Tibial nerve (tissue), 4 donors: ENCODE data around the gene JAKMIP2. TPM values are rescaled to one million over a fixed set of nuclear protein-coding genes. Genes with fewer than 3 reads are reported as not detected.
A peak's percentile ranks its signal among the peaks of the same experiment; 100 is the strongest.

Experiments
- DNase-seq, 2 donors: peaks; one replicate each; pipeline ENCODE4 v3.0.0-alpha.2; 2019; ENCODE audit warnings: low spot score in 2 of 2
- H3K27ac ChIP-seq, 4 donors: fragments of 200-600 bp; sonication (generic) in 3 of 4; one replicate each; pipeline ENCODE4 v1.5.1; 2017 to 2019; ENCODE audit warnings: mild to moderate bottlenecking in 1 of 4
- H3K27me3 ChIP-seq, 2 donors: fragments of 200-600 bp; sonication (generic) in 1 of 2; one replicate each; pipeline versions ENCODE4 v1.5.1 to v1.6.0; 2017 to 2019
- H3K36me3 ChIP-seq, 3 donors: fragments of 200-600 bp; sonication (generic); one replicate each; pipeline ENCODE4 v1.5.1; 2018 to 2019
- H3K4me1 ChIP-seq, 4 donors: fragments of 200-600 bp; sonication (generic) in 3 of 4; one replicate each; pipeline ENCODE4 v1.5.1; 2017 to 2019
- H3K4me3 ChIP-seq, 4 donors: fragments of 200-600 bp; sonication (generic) in 3 of 4; one replicate each; pipeline ENCODE4 v1.5.1; 2017 to 2019; ENCODE audit warnings: mild to moderate bottlenecking in 1 of 4, moderate library complexity in 1 of 4
- H3K9me3 ChIP-seq, 4 donors: fragments of 200-600 bp; sonication (generic) in 3 of 4; one replicate each; pipeline ENCODE4 v1.5.1; 2017 to 2019
- CTCF ChIP-seq, 5 experiments: fragments of 200-600 bp in 3 of 5; fragments of 450-650 bp in 2 of 5; sonication (generic) in 3 of 5; IDR thresholded peaks; one replicate each; pipeline ENCODE4 v1.5.1; 2016 to 2019; ENCODE audit warnings: antibody characterized with exemption in 5 of 5, mild to moderate bottlenecking in 3 of 5, moderate library complexity in 2 of 5
- EP300 ChIP-seq, 2 donors: sonication (generic); formaldehyde crosslinking; IDR thresholded peaks; one replicate each; pipeline ENCODE4 v1.6.1; 2017; ENCODE audit warnings: antibody characterized with exemption in 2 of 2, mild to moderate bottlenecking in 1 of 2
- POLR2A ChIP-seq, 2 donors: fragments of 450-650 bp; IDR thresholded peaks; one replicate each; pipeline ENCODE4 v1.6.1; 2017; ENCODE audit warnings: antibody characterized with exemption in 2 of 2, mild to moderate bottlenecking in 2 of 2, moderate library complexity in 2 of 2
- WGBS, 2 donors: methylation state at CpG; one replicate each; pipeline ENCODE4 v1.1.5; 2018; 5-methylcytosine and 5-hydroxymethylcytosine counted together
- total RNA-seq, 4 donors: library from RNA; depleted of rRNA; stranded (reverse); fragments of >200 nt; gene quantifications; one replicate each; pipeline ENCODE4 v1.1.0, GENCODE V29; 2016

The JAKMIP2 gene
- total RNA-seq, 4 donors from 2014 or later: 7.2 to 22.7 (median 13.5) TPM

DNA sequence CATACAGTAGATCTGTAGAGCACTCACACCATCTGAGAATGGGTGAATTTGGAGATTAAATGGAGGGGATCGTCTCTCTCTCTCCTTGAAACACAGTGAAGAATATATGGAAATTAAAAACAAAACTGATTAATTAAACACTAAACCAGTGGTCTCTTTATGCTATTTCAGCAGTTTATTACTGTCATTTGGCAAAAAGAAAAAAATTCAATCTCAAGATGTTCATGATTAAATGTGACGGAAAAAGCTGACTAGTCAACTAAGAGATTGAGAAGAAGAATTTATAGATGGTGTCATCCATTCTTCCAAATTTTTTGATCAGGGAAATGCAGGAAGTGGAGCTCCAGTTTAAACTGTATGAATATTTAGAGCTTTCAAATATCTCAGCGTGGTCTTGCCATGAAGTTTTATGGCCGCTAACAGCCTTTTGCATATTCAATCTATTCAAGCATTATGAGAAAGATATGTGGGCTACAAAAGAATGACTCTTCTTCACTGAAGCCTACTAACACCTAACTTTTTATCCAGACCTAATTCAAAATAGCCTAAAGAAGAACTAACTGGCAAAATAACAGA is 151.0 kb downstream of the JAKMIP2 start:
- H3K4me1 ChIP-seq: peaks cover 0 to 2% (median 0%) of the 10 kb centered on the region in 4 donors
- TF ChIP-seq EP300 (IDR thresholded peaks at IDR 0.05) (no peak), CTCF (IDR thresholded peaks at IDR 0.05) (no peak), POLR2A (IDR thresholded peaks at IDR 0.05) (no peak)
- no peaks in the 10 kb centered on the region for H3K27me3 ChIP-seq
- no peak overlapping the region for H3K27ac ChIP-seq
- H3K4me3 ChIP-seq: no peak overlapping the region
- no peak for DNase-seq
- peaks cover 0 to 24% (median 0%) of the 10 kb centered on the region in 3 donors for H3K36me3 ChIP-seq
- WGBS, 2 donors: 89 to 92% methylated on average over 4 of the region's 4 CpGs
- no peaks in the 10 kb centered on the region for H3K9me3 ChIP-seq

DNA sequence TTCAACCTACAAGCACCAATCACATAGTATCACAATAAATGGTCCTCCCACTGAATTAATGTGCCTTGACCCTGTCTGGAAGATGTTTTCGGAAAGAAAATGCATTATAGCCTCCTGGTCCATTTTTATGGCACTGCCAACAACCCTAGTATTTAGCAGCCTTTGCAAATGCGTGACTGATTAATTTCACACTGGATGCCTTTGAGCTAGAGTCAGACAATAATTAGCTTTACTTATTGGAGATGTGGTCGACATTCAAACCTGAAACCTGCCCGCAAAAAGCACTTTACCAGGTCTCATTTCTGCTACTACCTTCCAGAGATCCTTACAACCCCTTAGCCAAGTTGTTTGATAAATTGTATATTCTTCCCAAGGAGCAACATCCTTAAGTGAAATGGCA is 153.3 kb downstream of the JAKMIP2 start:
- Histone ChIP-seq H3K27me3 (no peaks in the 10 kb centered on the region), H3K9me3 (no peaks in the 10 kb centered on the region), H3K4me3 (no peak overlapping the region), H3K4me1 (no peaks in the 10 kb centered on the region), H3K27ac (no peak overlapping the region), H3K36me3 (peaks cover 0 to 23% (median 0%) of the 10 kb centered on the region in 3 donors)
- TF ChIP-seq EP300 (IDR thresholded peaks at IDR 0.05) (no peak), CTCF (IDR thresholded peaks at IDR 0.05) (no peak)
- WGBS, 2 donors: 77 to 86% methylated on average over 4 of the region's 4 CpGs
- no peak for DNase-seq

DNA sequence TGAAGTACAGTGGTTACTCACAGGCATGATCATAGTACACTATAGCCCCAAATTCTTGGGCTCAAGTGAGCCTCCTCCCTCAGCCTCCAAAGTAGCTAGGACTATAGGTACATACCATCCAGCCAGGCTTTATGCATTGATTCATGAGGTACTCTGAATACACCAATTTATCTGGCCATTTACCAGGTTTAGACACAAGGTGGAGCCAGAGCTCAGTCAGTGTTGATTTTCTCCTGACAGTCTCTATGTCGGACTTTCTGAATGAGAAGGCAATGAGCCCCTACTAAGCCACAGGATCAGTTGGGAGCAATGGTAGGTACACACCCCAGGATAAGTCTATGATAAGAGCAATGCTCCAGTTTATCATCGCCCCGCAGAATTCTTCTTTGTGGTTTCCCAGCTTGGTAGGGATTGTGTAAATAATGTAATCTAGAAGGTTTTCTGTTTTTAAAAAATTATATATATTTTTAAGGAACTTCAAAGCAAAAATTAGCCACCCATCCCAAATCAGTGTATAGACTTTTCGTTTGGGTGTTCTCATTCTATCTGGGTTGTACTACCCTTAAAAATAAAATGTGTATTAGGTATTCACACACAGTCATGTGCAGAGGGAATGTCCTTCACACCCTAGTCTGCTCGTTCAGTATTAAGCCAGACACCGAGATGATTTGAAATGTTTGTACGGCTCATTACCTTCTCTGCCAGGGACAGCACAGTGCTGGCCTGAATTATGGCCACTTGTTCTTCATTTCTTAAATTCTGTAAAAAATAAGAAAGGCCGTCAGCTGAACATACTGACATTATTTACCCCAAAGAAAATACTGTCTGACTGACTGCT is 154.3 kb downstream of the JAKMIP2 start:
- Histone ChIP-seq H3K4me3 (no peak overlapping the region), H3K27me3 (no peaks in the 10 kb centered on the region), H3K4me1 (no peaks in the 10 kb centered on the region), H3K27ac (no peak overlapping the region), H3K9me3 (no peaks in the 10 kb centered on the region), H3K36me3 (peaks cover 0 to 18% (median 0%) of the 10 kb centered on the region in 3 donors)
- TF ChIP-seq POLR2A (IDR thresholded peaks at IDR 0.05): no peak
- no peak for TF ChIP-seq EP300 (IDR thresholded peaks at IDR 0.05)
- TF ChIP-seq CTCF (IDR thresholded peaks at IDR 0.05): peak; percentile 58 to 82 (median 78)
- WGBS, 2 donors: 54 to 58% methylated on average over 8 of the region's 8 CpGs
- DNase-seq: peak; percentile 21 to 87

DNA sequence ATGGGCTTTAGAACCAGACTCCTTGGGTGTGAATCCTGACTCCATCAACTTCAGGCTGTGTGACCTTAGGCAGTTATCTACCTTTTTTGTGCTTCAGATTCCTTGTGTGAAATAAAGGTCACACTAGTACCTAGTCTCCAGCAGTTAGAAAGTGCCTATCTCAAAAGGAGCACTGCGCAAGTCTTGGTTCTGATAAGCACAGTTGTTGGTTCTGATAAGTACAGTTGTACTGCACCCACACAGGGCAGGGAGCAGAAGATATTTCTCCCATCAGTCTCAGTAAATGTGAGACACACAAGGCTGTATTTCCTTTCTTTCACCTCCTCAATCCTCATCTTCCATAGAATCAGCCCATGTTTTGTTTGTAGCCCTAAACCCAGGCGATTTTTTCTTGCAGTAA is 156.1 kb downstream of the JAKMIP2 start:
- H3K4me3 ChIP-seq: no peak overlapping the region
- no peaks in the 10 kb centered on the region for H3K9me3 ChIP-seq
- no peak for DNase-seq
- no peaks in the 10 kb centered on the region for H3K27me3 ChIP-seq
- no peak for TF ChIP-seq POLR2A (IDR thresholded peaks at IDR 0.05)
- no peak for TF ChIP-seq EP300 (IDR thresholded peaks at IDR 0.05)
- no peak for TF ChIP-seq CTCF (IDR thresholded peaks at IDR 0.05)
- WGBS, 2 donors: 85 to 87% methylated on average over 2 of the region's 2 CpGs
- H3K36me3 ChIP-seq: peaks cover 0 to 24% (median 0%) of the 10 kb centered on the region in 3 donors
- no peak overlapping the region for H3K27ac ChIP-seq
- no peaks in the 10 kb centered on the region for H3K4me1 ChIP-seq

GRCh38 chr5:147621016-147621415 is 161.5 kb downstream of the JAKMIP2 start:
- peaks cover 0 to 32% (median 0%) of the 10 kb centered on the region in 3 donors for H3K36me3 ChIP-seq
- no peaks in the 10 kb centered on the region for H3K4me1 ChIP-seq
- no peak for TF ChIP-seq POLR2A (IDR thresholded peaks at IDR 0.05)
- TF ChIP-seq EP300 (IDR thresholded peaks at IDR 0.05): no peak
- H3K4me3 ChIP-seq: no peak overlapping the region
- no peaks in the 10 kb centered on the region for H3K9me3 ChIP-seq
- H3K27me3 ChIP-seq: no peaks in the 10 kb centered on the region
- H3K27ac ChIP-seq: no peak overlapping the region
- DNase-seq: no peak
